Urinary bladder (tissue), 4 donors: Measurements from ENCODE around the gene TULP1. TPM values are rescaled to one million over a fixed set of nuclear protein-coding genes. Genes with fewer than 3 reads are reported as not detected.
"Not testable (repeated sequence)": the region's sequence is repeated elsewhere in the genome, so short reads cannot be mapped to it uniquely, and the experiment has no call there.

Experiments
- DNase-seq: peaks from one replicate; pipeline ENCODE4 v3.0.0-alpha.2; 2015; ENCODE audit errors: extremely low spot score
- H3K27ac ChIP-seq: one replicate; pipeline ENCODE4 v1.5.1; 2013; ENCODE audit warnings: low read depth, mild to moderate bottlenecking, moderate library complexity
- H3K36me3 ChIP-seq: one replicate; pipeline ENCODE4 v1.6.1; 2013; ENCODE audit warnings: mild to moderate bottlenecking, moderate library complexity; ENCODE audit not compliant: insufficient read depth
- H3K4me1 ChIP-seq: one replicate; pipeline ENCODE4 v1.6.1; 2013; ENCODE audit warnings: mild to moderate bottlenecking, moderate library complexity; ENCODE audit not compliant: insufficient read depth
- H3K4me3 ChIP-seq: one replicate; pipeline ENCODE4 v1.5.1; 2013; ENCODE audit warnings: low read depth, low read length
- WGBS: extraction: QIAGEN DNeasy Blood & Tissue Kit; methylation state at CpG from one replicate; pipeline ENCODE4 v1.1.7; 2013; 5-methylcytosine and 5-hydroxymethylcytosine counted together
- polyA plus RNA-seq: library from polyadenylated mRNA; stranded (reverse); fragments of 200-250 nt; gene quantifications from one replicate; pipeline ENCODE4 v1.2.3, GENCODE V29; 2013
- total RNA-seq: library from RNA; depleted of rRNA; stranded (reverse); fragments of >200 nt; gene quantifications from one replicate; pipeline ENCODE4 v1.2.3, GENCODE V29; 2014
- donor health status: healthy with polysubstance abuse.
- donor health status: healthy.

Gene TULP1
- total and polyA plus RNA-seq, 2 donors: 0.34 to 1.3 TPM

- H3K4me3 ChIP-seq, H3K4me1 ChIP-seq, H3K36me3 ChIP-seq, H3K27ac ChIP-seq, DNase-seq: not testable (repeated sequence)
- 81% methylated on average over 6 of the region's 6 CpGs for WGBS
Measured at GRCh38 chr6:35515939-35516338, 3.2 kb upstream of the TULP1 start.

- WGBS: 91% methylated on average over 4 of the region's 4 CpGs
- DNase-seq: no peak
- H3K4me1 ChIP-seq: no peaks in the 10 kb centered on the region
Measured at GRCh38 chr6:35514587-35514986, 1.9 kb upstream of the TULP1 start.

GRCh38 chr6:35512006-35512405 is 690 bp downstream of the TULP1 start:
- Histone ChIP-seq H3K36me3 (no peaks in the 10 kb centered on the region), H3K27ac (no peak overlapping the region), H3K4me3 (peak overlapping the region; percentile 31), H3K4me1 (no peaks in the 10 kb centered on the region)
- no peak for DNase-seq
- 7% methylated on average over 26 of the region's 26 CpGs for WGBS

More at GRCh38 chr6:35514587-35514986, 1.9 kb upstream of the TULP1 start:
- H3K27ac ChIP-seq: no peak overlapping the region
- H3K4me3 ChIP-seq: no peak overlapping the region
- no peaks in the 10 kb centered on the region for H3K36me3 ChIP-seq

GRCh38 chr6:35511562-35511941 is 1.1 kb downstream of the TULP1 start:
- Histone ChIP-seq H3K36me3 (no peaks in the 10 kb centered on the region), H3K4me3 (peak overlapping the region; percentile 31), H3K27ac (no peak overlapping the region), H3K4me1 (no peaks in the 10 kb centered on the region)
- 9% methylated on average over 32 of the region's 32 CpGs for WGBS
- DNase-seq: no peak

- no peaks in the 10 kb centered on the region for H3K36me3 ChIP-seq
- 77% methylated on average over 7 of the region's 7 CpGs for WGBS
- H3K27ac ChIP-seq: no peak overlapping the region
- no peak for DNase-seq
- peak overlapping the region; percentile 31 for H3K4me3 ChIP-seq
- no peaks in the 10 kb centered on the region for H3K4me1 ChIP-seq
Measured at GRCh38 chr6:35510916-35511561, 1.7 kb downstream of the TULP1 start.

GRCh38 chr6:35508542-35508941 is 4.2 kb downstream of the TULP1 start:
- 56% methylated on average over 5 of the region's 5 CpGs for WGBS
- no peak for DNase-seq
- Histone ChIP-seq H3K36me3 (no peaks in the 10 kb centered on the region), H3K4me1 (no peaks in the 10 kb centered on the region), H3K4me3 (no peak overlapping the region), H3K27ac (no peak overlapping the region)

GRCh38 chr6:35508027-35508426 is 4.7 kb downstream of the TULP1 start:
- Histone ChIP-seq H3K36me3 (no peaks in the 10 kb centered on the region), H3K27ac (no peak overlapping the region), H3K4me3 (no peak overlapping the region), H3K4me1 (no peaks in the 10 kb centered on the region)
- no peak for DNase-seq
- 83% methylated on average over 2 of the region's 2 CpGs for WGBS

GRCh38 chr6:35507221-35507620 is 5.5 kb downstream of the TULP1 start:
- 96% methylated on average over 2 of the region's 2 CpGs for WGBS
- no peak for DNase-seq
- H3K27ac ChIP-seq: no peak overlapping the region
- H3K4me1 ChIP-seq: no peaks in the 10 kb centered on the region
- no peaks in the 10 kb centered on the region for H3K36me3 ChIP-seq
- no peak overlapping the region for H3K4me3 ChIP-seq

GRCh38 chr6:35506536-35506935 is 6.2 kb downstream of the TULP1 start:
- no peak overlapping the region for H3K4me3 ChIP-seq
- no peak for DNase-seq
- 93% methylated on average over 3 of the region's 3 CpGs for WGBS

GRCh38 chr6:35505999-35506412 is 6.7 kb downstream of the TULP1 start:
- Histone ChIP-seq H3K4me3 (no peak overlapping the region), H3K4me1 (no peaks in the 10 kb centered on the region), H3K27ac (no peak overlapping the region), H3K36me3 (no peaks in the 10 kb centered on the region)
- no peak for DNase-seq
- 45% methylated on average over 21 of the region's 21 CpGs for WGBS

More at GRCh38 chr6:35506536-35506935, 6.2 kb downstream of the TULP1 start:
- Histone ChIP-seq H3K36me3 (no peaks in the 10 kb centered on the region), H3K27ac (no peak overlapping the region), H3K4me1 (no peaks in the 10 kb centered on the region)

- no peaks in the 10 kb centered on the region for H3K4me1 ChIP-seq
- 73% methylated on average over 15 of the region's 15 CpGs for WGBS
- no peaks in the 10 kb centered on the region for H3K36me3 ChIP-seq
- no peak overlapping the region for H3K27ac ChIP-seq
- DNase-seq: no peak
- no peak overlapping the region for H3K4me3 ChIP-seq
Measured at GRCh38 chr6:35503534-35503933, 9.2 kb downstream of the TULP1 start.

GRCh38 chr6:35501784-35502183 is 10.9 kb downstream of the TULP1 start:
- Histone ChIP-seq H3K4me1 (no peaks in the 10 kb centered on the region), H3K4me3 (no peak overlapping the region), H3K27ac (no peak overlapping the region), H3K36me3 (no peaks in the 10 kb centered on the region)
- 97% methylated on average over 2 of the region's 2 CpGs for WGBS
- DNase-seq: no peak

GRCh38 chr6:35500782-35501181 is 11.9 kb downstream of the TULP1 start:
- no peak overlapping the region for H3K4me3 ChIP-seq
- no peaks in the 10 kb centered on the region for H3K36me3 ChIP-seq
- no peak for DNase-seq
- H3K27ac ChIP-seq: no peak overlapping the region
- no peaks in the 10 kb centered on the region for H3K4me1 ChIP-seq
- WGBS: 59% methylated on average over 6 of the region's 6 CpGs

- H3K4me3 ChIP-seq: no peak overlapping the region
- H3K4me1 ChIP-seq: no peaks in the 10 kb centered on the region
- no peak overlapping the region for H3K27ac ChIP-seq
- 75% methylated on average over 4 of the region's 4 CpGs for WGBS
- H3K36me3 ChIP-seq: no peaks in the 10 kb centered on the region
- DNase-seq: no peak
Measured at GRCh38 chr6:35499372-35499771, 13.3 kb downstream of the TULP1 start.
